Fibroblast of peridontal ligament (primary cell): ENCODE measurements around the gene ADAMTS19.

ENCODE experiments used
- DNase-seq: peaks from one replicate; pipeline ENCODE4 v3.0.0-alpha.2; 2010; ENCODE audit errors: extremely low read depth

The ADAMTS19 gene

DNA sequence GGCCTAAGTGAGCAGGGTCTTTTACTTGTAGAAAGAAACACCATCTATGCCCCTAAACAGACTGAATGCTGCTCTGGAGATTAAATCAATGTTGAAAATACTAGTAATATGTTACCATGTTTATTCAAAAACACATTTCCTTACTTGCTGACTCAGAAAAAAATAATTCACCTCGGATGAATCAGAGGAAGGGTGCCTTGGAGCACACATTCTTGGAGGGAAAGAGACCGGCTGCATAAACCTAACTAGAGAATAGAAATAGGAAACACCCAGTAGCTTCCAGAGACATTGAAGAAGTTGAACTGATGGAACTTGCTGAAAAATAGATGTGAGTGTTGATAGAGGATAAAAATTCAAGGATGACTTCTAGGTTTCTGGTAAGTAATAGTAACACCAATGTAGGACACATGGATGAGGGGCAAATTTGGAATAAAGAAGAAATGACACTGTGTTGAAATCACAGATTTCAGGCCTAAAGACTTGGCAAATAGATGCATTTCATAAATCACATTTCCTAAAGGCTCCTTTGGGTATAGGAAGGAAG, 210.9 kb downstream of the ADAMTS19 start:
- peak; percentile 74 for DNase-seq

DNA sequence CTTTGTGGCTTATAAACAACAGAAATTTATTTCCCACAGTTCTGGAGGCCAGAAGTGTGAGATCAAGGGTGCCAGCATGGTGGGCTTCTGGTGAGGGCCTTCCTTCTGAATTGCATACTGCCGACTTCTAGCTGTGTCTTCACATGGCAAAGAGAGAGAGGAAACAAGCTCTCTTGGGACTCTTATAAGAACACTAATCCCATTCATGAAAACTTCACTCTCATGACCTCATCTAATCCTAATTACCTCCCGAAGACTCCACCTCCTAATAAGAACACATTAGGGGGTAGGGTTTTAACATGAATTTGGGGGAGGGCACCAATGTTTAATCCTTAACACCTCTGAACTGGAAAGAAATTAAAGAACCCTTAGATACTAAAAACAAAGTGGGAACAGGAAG, 211.9 kb downstream of the ADAMTS19 start:
- no peak for DNase-seq

DNA sequence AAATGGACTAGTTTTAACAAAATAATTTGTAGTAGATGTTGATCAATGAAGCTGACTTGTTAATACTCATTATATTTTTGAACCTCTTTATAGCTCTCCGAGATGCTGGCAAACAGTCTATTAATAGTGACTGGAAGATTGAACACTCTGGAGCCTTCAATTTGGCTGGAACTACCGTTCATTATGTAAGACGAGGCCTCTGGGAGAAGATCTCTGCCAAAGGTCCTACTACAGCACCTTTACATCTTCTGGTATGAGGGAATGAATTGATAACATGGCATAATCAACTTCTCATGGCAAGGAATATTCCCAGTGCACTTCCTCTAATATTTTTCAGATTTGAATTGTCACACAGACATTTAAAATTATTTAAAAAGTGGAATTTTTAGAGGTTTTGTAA, 219.6 kb downstream of the ADAMTS19 start:
- DNase-seq, result no peak

DNA sequence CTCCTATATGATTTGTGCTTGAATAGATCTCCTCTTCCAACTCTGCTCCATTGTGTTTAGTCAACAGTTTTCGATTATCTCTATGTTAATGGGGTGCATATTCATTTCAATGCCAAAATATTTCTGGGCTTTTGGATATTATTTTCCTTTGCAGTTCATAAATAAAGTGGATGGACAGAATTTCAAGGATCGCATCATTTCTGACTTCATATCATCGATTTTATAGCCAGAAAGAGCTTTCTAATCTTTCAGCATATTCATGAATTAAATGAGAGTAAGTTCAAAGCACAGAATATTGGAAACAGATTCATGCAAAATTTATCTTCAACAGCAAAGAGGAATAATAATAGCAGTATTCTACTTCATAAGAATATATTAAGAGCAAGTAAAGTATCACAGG, 227.8 kb downstream of the ADAMTS19 start:
- no peak for DNase-seq

DNA sequence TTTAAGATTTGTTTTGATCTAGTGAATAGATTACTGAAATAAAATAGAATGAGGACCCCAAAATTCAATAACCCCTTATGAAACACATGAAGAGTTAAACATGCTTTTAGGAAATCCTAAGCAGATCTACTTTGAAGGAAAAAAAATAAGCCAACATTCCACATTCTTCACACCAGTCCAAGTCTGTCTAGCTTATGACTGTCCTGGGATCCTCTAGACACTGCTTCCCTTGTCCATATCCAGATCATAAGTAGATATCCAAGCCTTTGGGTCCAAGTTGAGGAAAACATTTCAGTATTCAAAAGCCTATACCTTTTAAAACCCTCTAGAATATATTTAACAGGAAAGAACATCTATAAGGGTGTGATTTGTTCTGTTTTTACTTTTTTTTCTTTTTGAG, 228.9 kb downstream of the ADAMTS19 start:
- DNase-seq, result no peak

DNA sequence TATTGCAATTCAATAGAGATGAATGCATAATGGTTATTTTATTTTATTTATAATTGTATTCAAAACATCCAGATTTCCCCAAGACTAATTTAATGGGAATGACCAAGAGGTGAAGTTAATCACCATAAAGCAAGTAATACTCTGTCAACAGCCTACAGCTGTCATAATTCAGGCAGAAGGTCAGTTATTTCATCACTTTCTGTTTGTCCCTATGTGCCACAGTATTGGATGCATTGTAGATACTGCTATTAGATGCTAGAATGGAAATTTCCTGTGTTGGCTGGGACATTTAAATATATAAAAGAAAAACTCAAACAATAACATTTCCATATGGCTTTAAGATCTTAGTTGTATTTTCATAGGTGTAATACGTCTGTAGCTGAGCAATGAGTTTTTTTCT, 231.1 kb downstream of the ADAMTS19 start:
- DNase-seq, result no peak

DNA sequence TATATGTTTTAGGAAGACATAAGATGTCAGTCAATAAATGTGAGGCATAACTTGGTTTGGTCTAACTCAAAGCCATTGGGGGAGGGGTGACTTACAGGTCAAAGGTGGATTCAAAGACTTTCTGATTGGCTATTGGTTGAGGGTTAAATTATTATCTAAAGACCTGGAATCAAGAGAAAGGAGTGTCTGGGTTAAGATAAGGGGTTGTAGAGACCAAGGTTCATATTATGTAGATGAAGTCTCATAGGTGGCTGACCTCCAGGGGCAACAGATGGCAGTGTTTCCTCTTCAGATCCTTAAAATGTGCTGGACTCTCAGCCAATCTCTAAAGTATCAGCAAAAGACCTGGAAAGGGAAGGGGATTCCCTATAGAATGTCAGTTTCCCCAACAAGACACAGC, 236.5 kb downstream of the ADAMTS19 start:
- DNase-seq, result no peak

DNA sequence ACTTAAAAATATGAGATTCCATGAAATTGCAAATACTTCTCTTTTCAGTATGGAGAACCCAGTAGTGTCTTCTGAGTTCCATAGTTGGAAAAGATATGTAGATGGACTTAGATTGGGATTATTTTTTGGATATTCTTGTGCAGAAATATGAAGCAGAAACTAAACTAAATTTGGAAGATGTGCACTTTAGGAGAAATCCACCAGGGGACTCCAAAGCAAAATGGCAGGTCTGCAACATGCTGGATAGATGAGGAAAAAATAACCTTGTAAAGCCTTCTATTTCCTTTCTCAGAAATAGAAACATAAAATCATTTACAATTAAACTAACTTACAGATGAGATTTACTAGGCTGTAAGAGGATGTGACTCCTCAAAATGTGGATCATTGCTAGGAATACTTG, 238.6 kb downstream of the ADAMTS19 start:
- DNase-seq, result peak; percentile 24

DNA sequence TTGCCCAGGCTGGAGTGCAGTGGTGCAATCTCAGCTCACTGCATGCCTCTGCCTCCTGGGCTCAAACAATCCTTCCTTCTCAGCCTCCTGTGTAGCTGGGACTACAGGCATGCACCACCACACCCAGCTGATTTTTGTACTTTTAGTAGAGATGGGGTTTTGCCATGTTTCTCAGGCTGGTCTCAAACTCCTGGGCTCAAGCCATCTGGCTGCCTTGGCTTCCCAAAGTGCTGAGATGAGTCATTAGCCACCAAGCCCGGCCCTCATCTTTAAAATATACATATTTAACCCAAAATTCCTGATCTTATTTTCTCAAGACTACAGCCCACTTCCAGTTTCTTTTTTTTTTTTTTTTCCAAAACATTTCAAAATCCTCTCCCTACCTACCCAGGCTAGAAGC, 256.1 kb downstream of the ADAMTS19 start:
- peak; percentile 71 for DNase-seq

DNA sequence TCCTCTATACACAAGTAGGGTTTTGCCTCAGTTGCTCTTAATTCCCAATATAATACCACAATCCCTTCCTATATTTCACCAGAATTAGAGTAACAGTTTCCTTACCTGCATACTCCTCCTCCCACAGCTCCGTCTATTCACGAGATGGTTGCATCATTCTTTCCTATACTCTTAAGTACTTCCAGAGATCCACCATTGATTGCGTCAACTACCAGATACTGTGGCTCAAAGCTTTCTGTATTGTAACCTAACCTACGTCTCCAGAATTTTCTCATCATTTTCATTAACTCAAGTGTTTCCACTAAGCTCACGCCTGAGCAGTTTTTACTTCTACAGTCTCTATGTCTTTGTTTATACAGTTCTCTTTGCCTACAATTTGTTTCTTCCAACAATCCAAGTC, 256.6 kb downstream of the ADAMTS19 start:
- DNase-seq, result peak; percentile 67

DNA sequence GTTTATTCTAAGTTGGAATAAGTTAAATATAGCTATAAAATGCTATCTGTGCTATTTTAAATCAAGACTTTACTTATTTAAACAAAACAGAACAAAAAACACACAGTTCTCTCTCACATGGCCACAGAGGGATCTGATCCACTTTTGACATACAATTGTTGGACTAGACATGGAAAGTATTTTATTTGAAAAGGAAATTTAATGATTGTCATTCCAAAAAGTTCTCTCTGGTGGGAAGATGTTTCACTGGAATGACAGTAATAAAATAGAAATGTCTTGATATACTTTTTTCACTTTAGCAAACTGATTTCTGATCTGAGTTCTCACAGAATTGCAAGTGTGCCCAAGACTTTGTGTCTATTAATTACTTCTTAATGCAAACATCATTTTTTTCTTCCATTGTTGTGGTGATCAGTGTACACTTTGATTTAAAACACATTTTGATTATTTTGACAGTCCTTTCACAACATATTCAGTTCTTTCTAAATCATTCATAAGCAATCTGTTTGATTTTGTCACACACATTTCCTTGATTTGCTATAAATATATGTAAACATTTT, 257.7 kb downstream of the ADAMTS19 start:
- no peak for DNase-seq

DNA sequence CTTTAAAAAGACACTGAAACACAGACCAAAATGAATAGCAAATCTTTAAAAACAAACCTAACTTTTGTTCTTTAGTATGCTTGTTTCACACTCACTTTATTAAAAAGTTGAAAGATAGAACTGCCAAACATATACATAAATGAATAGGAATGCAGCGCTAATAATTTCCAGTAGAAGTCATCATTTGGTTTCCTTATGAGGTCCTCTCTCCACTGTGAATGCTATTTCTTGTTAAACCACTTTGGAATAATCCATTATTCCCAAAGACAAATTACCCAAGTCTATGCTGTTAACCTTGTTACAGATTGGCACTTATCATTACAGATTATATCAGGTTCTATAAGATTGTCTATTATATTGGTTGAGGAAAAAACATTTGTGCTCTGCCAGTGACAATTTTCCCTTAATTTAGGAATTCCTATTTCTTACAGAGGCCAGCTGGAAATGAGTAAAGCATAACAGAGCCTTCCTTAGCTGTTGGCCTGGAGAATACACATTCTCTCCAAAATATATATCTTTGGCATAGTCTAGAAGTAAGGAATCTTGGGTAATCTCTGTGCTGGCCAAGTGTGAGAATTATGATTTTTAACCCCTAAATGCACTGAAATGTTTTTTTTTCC, 258.5 kb downstream of the ADAMTS19 start:
- peak; percentile 60 for DNase-seq

DNA sequence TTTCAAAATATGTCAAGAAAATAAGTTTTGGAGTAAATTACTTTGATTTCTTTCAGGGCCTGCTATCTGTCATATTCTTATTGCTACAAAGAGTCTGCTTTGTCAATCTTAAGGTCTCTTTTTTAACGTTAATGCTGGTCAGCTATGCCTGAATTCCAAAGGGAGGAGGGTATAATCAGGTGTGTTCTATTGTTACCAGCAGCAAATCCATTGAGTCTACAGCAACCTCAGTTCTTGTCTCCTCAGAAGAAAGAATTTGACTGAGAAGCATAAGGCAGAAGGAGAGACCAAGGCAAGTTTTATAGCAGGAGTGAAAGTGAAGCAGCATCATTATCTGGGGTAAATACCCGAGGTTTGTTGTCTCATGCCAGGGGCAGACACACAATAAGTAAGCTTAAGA, 264.1 kb downstream of the ADAMTS19 start:
- no peak for DNase-seq

DNA sequence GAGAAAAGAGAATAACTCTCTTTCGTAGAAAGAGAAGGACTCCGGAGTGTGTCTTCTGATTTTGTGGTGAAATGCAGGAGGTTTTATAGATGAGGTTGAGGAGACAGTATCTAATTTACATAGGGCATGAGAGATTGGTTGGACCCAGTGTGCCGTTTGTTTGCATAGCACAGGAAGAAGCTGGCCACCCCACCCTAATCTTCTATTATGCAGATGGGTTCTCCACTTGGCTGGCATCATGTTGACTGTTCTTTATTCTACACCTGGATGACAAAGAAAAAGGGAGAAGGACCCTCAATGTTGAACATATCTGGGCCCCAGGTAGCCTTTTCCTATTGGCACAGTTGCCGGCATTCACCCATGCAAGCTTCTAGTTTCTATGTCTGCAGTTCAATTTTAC, 264.5 kb downstream of the ADAMTS19 start:
- no peak for DNase-seq

DNA sequence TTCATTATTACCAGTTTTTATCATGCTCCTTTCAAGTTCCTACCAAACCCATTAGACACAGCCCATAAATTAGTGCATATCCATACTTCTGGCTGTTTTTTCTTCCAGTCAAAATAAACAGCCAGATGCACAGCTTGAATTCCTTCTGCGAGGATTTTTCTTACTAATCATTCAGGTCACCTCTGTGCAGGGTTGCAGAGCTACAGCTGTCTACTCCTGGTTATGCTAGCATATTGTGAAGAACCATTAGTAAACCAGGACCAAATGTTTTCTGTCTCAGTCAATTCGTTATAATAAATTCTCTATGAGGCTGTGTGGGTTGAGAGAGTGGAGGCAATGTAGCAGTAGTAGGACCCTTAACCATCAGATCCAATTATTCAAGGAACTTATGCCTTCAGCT, 279.7 kb downstream of the ADAMTS19 start:
- DNase-seq, result no peak

DNA sequence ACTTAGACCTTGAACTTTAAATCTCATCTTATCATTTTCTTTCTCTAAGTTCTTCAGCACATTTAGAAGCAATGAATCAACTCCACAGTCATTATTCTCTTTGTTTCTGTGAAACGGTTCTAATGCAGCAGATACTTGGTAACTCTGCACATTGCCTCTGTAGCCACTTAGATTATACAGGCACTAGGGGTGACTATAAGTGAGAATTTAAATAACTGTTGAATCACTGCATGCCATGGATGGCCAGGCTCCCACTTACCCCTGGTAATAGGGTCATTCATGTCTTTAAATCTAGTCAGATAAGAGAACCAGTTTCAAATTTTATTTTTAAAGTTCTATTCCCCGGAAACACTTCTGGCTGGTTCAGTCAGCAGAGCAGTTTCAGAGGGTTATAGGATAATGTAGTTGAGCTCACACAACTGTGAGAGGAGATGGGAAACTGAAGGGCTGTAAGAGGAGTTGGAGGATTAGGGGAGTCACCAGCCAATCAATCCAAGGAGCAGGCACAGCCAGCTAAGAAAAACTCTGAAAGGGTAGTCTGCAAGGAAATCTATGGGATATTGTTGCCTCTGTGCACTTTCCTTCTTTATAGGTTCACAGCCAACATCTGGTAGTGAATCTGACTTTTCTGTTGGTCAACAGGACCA, 283.6 kb downstream of the ADAMTS19 start:
- no peak for DNase-seq

DNA sequence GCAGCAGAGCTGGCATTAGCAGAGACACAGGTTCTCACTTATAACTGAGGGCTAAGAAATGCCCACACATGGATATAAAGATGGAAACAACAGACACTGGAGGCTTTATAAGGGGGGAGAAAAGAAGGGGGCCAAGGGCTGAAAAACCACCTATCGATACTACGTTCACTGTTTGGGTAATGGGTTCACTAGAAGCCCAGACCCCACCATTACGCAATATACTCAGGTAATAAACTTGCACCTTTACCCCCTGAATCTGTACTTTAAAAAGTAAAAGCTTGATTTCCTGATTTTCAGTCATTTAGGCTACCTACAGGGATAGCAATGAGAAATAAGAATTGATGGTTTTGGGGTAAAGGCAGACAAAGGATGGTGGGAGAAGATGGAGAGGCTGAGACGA, 285.9 kb downstream of the ADAMTS19 start:
- DNase-seq, result no peak

DNA sequence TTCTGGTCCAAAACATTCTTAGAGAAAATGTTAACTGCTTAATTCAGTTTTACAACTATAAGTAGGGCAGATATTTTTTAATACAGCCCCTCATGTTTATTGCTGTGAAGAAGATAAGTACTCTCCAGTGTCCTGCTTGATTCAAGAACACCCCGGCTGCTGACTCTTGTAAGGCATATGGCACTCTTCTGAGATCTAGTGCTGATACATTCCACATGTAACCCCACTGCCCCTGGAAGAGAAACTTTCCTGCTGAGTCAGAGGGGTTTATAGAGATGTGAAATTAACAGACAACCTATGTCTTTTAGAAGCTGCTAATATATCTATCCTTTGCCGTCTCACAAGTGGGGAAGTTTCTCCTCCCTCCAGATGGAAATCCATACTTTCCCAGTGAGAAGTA, 286.8 kb downstream of the ADAMTS19 start:
- DNase-seq, result no peak

DNA sequence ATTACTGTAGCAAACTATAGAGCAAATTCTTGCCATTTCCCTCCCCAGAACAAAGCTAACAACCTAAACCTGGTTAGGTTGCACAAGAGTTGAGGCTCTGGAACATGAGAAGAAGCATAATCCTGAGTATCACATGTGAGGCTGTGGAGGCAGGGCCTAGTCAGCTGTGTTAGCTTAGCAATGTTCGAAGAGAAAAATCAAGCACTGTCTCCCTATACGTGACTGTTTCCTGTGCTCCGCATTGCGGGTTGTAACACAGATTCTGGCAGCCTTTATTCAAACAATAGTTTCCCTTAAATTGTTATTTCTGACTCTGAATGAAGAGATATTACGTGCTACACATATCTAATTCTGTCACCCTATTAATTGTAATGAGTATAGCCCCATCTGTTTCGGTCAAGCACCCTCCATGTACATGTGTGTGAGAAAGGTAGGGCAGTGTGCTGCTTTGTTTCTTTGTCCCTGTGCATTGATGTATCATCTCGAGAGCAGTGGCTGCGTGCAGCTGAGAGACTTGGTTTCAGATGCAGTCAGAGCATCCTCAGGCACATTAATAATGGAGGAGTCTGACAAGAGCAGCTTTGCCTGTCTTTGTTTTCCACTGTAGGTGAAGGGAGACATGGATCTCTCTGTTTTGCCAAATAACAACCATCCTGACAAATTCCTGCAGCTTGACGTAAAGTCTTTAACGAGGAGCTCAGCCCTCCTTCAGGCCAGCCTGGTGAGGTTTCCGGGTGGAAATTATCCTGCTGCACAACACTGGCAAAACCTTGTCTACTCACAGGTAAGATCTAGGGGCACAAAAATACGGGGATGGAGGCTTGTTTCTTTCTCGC, 287.7 kb downstream of the ADAMTS19 start, which contains the start of gene MINAR2:
TSS of gene MINAR2 (plus strand) at position 523 of the 836 bp plus-strand sequence. CDS start at position 620, 97 bp downstream.
- DNase-seq, result no peak

DNA sequence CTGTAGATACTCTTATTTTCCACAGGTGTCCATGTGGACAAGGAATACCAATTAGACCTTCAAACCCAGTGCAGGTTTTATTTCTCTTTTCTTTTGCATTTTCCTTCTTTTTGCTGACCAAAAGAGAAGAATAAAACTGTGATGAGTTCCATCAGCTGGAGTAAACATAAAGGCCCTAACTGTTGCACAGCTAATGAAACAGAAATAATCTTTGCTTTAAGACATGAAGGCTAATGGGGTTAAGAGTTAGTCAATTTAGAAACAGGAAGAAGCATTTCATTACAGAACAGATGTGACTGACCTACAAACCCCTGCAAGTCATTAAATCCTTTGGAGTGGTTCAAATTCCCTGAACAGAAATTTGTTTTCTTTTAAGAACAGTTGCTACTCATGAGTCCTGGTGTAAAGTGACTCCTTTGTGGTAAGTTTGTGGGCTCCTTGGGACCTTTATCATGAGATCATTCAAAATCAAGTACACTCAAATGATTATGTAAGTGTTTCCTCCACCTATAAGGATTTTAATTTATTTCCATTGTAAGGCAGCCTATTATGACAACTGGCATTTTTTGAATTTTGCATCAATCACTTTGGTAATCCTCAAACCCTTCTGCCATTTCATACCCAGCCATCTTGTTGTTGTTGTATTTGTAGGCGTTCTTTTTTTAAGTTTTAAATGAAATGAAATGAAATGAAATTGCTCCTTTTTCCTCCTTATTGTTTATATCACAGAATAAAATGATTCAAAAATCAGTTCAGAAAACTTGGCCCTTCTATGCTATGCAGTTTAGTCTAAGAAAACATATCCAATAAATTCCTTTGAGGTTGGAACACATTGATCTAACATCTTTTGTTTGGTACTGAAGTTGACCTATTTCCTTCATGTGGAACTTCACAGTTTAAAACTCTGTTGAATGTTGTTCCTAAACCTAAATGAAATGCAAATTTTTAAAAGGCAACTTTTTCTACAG, 289.1 kb downstream of the ADAMTS19 start:
- DNase-seq, result peak; percentile 11
